SK-N-SH treated with all-trans-retinoic acid at 6 μM for 48 hours (cell line): Measurements from ENCODE around the gene ALG9.

Experiments used
- ATAC-seq: fragments of 200-7000 bp; cut with Tn5 transposase; 3 replicates; pipeline ENCODE4 v1.9.1; 2020; ENCODE audit warnings: mild to moderate bottlenecking, moderate library complexity
- CSDC2 ChIP-seq: fragments of 250-450 bp; sonication (Bioruptor Pico); IDR thresholded peaks from 2 replicates; pipeline ENCODE4 v1.5.0; 2020; ENCODE audit warnings: mild to moderate bottlenecking, moderate library complexity
- CSRNP3 ChIP-seq: fragments of 250-450 bp; sonication (Bioruptor Pico); IDR thresholded peaks from 2 replicates; pipeline ENCODE4 v1.5.1; 2021; ENCODE audit warnings: mild to moderate bottlenecking, moderate library complexity
- ISL1 ChIP-seq: fragments of 250-450 bp; sonication (Bioruptor Pico); IDR thresholded peaks from 2 replicates; pipeline ENCODE4 v2.1.2; 2022; ENCODE audit warnings: mild to moderate bottlenecking, moderate library complexity
- POU6F1 ChIP-seq: fragments of 250-450 bp; sonication (Bioruptor Pico); IDR thresholded peaks from 2 replicates; pipeline ENCODE4 v1.8.0; 2021; ENCODE audit warnings: low read depth, mild to moderate bottlenecking, moderate library complexity, borderline replicate concordance
- PPARA ChIP-seq: fragments of 250-450 bp; sonication (Bioruptor Pico); IDR thresholded peaks from 2 replicates; pipeline ENCODE4 v1.5.0; 2020; ENCODE audit warnings: mild to moderate bottlenecking, borderline replicate concordance
- TOX ChIP-seq: fragments of 250-450 bp; sonication (Bioruptor Pico); IDR thresholded peaks from 2 replicates; pipeline ENCODE4 v1.8.0; 2021; ENCODE audit warnings: mild to moderate bottlenecking, moderate library complexity, borderline replicate concordance
- ZC3H10 ChIP-seq: fragments of 250-450 bp; sonication (Bioruptor Pico); IDR thresholded peaks from 2 replicates; pipeline ENCODE4 v1.5.1; 2021; ENCODE audit warnings: mild to moderate bottlenecking, moderate library complexity
- ZFP3 ChIP-seq: fragments of 250-450 bp; sonication (Bioruptor Pico); IDR thresholded peaks from 2 replicates; pipeline ENCODE4 v1.5.0; 2020; ENCODE audit warnings: mild to moderate bottlenecking, moderate library complexity
- ZFP30 ChIP-seq: fragments of 450-650 bp; formaldehyde crosslinking; IDR thresholded peaks from 2 replicates; pipeline ENCODE4 v1.5.0; 2022; ENCODE audit warnings: mild to moderate bottlenecking, moderate library complexity
- TF ChIP-seq, protein P1 (sequence below): fragments of 250-450 bp; sonication (Bioruptor Pico); IDR thresholded peaks from 2 replicates; pipeline ENCODE4 v1.5.0; 2020; ENCODE audit warnings: mild to moderate bottlenecking, moderate library complexity

Gene ALG9

GRCh38 chr11:111737444-111738210 lies 133.8 kb downstream of the ALG9 start:
- ATAC-seq: no peak
- TF ChIP-seq CSDC2 (CRISPR knock-in tag): no peak
- TF ChIP-seq PPARA: no peak
- TF ChIP-seq POU6F1 (CRISPR knock-in tag): no peak
- TF ChIP-seq ZC3H10: no peak
- TF ChIP-seq ISL1 (CRISPR knock-in tag): no peak
- no peak for TF ChIP-seq ZFP3
- TF ChIP-seq CSRNP3 (CRISPR knock-in tag): no peak

GRCh38 chr11:111736621-111737443 lies 134.5 kb downstream of the ALG9 start:
- ATAC-seq: no peak
- TF ChIP-seq ISL1 (CRISPR knock-in tag) (no peak), TOX (CRISPR knock-in tag) (no peak), ZFP30 (CRISPR knock-in tag) (no peak)
- TF ChIP-seq, protein P1, sequence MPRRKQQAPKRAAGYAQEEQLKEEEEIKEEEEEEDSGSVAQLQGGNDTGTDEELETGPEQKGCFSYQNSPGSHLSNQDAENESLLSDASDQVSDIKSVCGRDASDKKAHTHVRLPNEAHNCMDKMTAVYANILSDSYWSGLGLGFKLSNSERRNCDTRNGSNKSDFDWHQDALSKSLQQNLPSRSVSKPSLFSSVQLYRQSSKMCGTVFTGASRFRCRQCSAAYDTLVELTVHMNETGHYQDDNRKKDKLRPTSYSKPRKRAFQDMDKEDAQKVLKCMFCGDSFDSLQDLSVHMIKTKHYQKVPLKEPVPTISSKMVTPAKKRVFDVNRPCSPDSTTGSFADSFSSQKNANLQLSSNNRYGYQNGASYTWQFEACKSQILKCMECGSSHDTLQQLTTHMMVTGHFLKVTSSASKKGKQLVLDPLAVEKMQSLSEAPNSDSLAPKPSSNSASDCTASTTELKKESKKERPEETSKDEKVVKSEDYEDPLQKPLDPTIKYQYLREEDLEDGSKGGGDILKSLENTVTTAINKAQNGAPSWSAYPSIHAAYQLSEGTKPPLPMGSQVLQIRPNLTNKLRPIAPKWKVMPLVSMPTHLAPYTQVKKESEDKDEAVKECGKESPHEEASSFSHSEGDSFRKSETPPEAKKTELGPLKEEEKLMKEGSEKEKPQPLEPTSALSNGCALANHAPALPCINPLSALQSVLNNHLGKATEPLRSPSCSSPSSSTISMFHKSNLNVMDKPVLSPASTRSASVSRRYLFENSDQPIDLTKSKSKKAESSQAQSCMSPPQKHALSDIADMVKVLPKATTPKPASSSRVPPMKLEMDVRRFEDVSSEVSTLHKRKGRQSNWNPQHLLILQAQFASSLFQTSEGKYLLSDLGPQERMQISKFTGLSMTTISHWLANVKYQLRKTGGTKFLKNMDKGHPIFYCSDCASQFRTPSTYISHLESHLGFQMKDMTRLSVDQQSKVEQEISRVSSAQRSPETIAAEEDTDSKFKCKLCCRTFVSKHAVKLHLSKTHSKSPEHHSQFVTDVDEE (CRISPR knock-in tag): no peak
